Suppressor macrophage treated with lipopolysaccharide for 4 hours (primary cell): ENCODE results near the gene PRRG1.
"Not testable (repeated sequence)": the region's sequence is repeated elsewhere in the genome, so short reads cannot be mapped to it uniquely, and the experiment has no call there.

Source experiments
- DNase-seq: peaks from one replicate; pipeline ENCODE4 v3.0.0-alpha.2; 2020

PRRG1 gene

GRCh38 chrX:37378830-37379229 is 29.7 kb downstream of the PRRG1 start:
- no peak for DNase-seq

GRCh38 chrX:37380256-37380655 is 31.1 kb downstream of the PRRG1 start:
- no peak for DNase-seq

GRCh38 chrX:37380924-37381323 is 31.8 kb downstream of the PRRG1 start:
- DNase-seq, result no peak

GRCh38 chrX:37383313-37383712 is 34.1 kb downstream of the PRRG1 start:
- DNase-seq, result no peak

- no peak for DNase-seq
Measured at GRCh38 chrX:37388413-37388812, 39.2 kb downstream of the PRRG1 start.

GRCh38 chrX:37405956-37406355 is 56.8 kb downstream of the PRRG1 start:
- DNase-seq, result no peak

GRCh38 chrX:37407736-37408135 is 58.6 kb downstream of the PRRG1 start:
- DNase-seq, result no peak

GRCh38 chrX:37409278-37409677 is 60.1 kb downstream of the PRRG1 start:
- DNase-seq, result no peak

GRCh38 chrX:37420185-37420584 is 71.0 kb downstream of the PRRG1 start:
- DNase-seq, result no peak

- no peak for DNase-seq
Measured at GRCh38 chrX:37420756-37421155, 71.6 kb downstream of the PRRG1 start.

GRCh38 chrX:37424000-37424429 is 74.9 kb downstream of the PRRG1 start:
- DNase-seq, result no peak

GRCh38 chrX:37425370-37425769 is 76.2 kb downstream of the PRRG1 start:
- DNase-seq, result no peak

GRCh38 chrX:37428962-37429361 is 79.8 kb downstream of the PRRG1 start:
- DNase-seq, result not testable (repeated sequence)

GRCh38 chrX:37434362-37434761 is 85.2 kb downstream of the PRRG1 start:
- DNase-seq, result no peak

GRCh38 chrX:37437160-37437559 is 88.0 kb downstream of the PRRG1 start:
- DNase-seq, result no peak

GRCh38 chrX:37441377-37441776 is 92.2 kb downstream of the PRRG1 start:
- no peak for DNase-seq

- DNase-seq, result no peak
Measured at GRCh38 chrX:37445182-37445581, 96.0 kb downstream of the PRRG1 start.

- DNase-seq, result no peak
Measured at GRCh38 chrX:37453821-37454220, 104.7 kb downstream of the PRRG1 start.

- DNase-seq, result no peak
Measured at GRCh38 chrX:37454537-37455285, 105.5 kb downstream of the PRRG1 start.

- no peak for DNase-seq
Measured at GRCh38 chrX:37455381-37455780, 106.2 kb downstream of the PRRG1 start.

- DNase-seq, result not testable (repeated sequence)
Measured at GRCh38 chrX:37460285-37460684, 111.1 kb downstream of the PRRG1 start.

- no peak for DNase-seq
Measured at GRCh38 chrX:37462346-37462745, 113.2 kb downstream of the PRRG1 start.

- no peak for DNase-seq
Measured at GRCh38 chrX:37468124-37468739, 119.1 kb downstream of the PRRG1 start.

- DNase-seq, result no peak
Measured at GRCh38 chrX:37470711-37471110, 121.5 kb downstream of the PRRG1 start.

- no peak for DNase-seq
Measured at GRCh38 chrX:37472836-37473235, 123.7 kb downstream of the PRRG1 start.
